Ovary (tissue), 9 donors: ENCODE measurements around the gene SPDYE3. TPM values are rescaled to one million over a fixed set of nuclear protein-coding genes. Genes with fewer than 3 reads are reported as not detected.
"Not testable (repeated sequence)": the region's sequence is repeated elsewhere in the genome, so short reads cannot be mapped to it uniquely, and the experiment has no call there.

Source experiments
- DNase-seq, 5 donors: peaks; one replicate each; pipeline ENCODE4 v3.0.0-alpha.2; 2019 to 2020
- H3K27ac ChIP-seq, 2 donors: fragments of 200-600 bp; one replicate each; pipeline versions ENCODE4 v1.5.1 to v1.8.0; 2019 to 2022
- H3K27me3 ChIP-seq: fragments of 200-600 bp; one replicate; pipeline ENCODE4 v1.8.0; 2022
- H3K36me3 ChIP-seq: fragments of 200-600 bp; sonication (generic); one replicate; pipeline ENCODE4 v1.5.1; 2019
- H3K4me1 ChIP-seq: one replicate; pipeline ENCODE4 v1.8.1; 2013; ENCODE audit warnings: mild to moderate bottlenecking, moderate library complexity; ENCODE audit not compliant: insufficient read depth
- H3K4me3 ChIP-seq: fragments of 200-600 bp; sonication (generic); one replicate; pipeline ENCODE4 v1.5.1; 2017
- H3K9me3 ChIP-seq, 2 donors: fragments of 200-600 bp in 1 of 2; sonication (generic) in 1 of 2; one replicate each; pipeline versions ENCODE4 v1.5.1 to v1.8.1; 2013 to 2019; ENCODE audit warnings: mild to moderate bottlenecking in 1 of 2, moderate library complexity in 1 of 2
- EP300 ChIP-seq: sonication (generic); formaldehyde crosslinking; IDR thresholded peaks from one replicate; pipeline ENCODE4 v1.6.1; 2017; ENCODE audit warnings: antibody characterized with exemption
- POLR2A ChIP-seq: fragments of 450-650 bp; IDR thresholded peaks from one replicate; pipeline ENCODE4 v1.6.1; 2017; ENCODE audit warnings: antibody characterized with exemption, mild to moderate bottlenecking, moderate library complexity
- WGBS, 3 donors: extraction: QIAGEN DNeasy Blood & Tissue Kit in 1 of 3; methylation state at CpG; one replicate each; pipeline versions ENCODE4 v1.1.5 to v1.1.7; 2013 to 2017; 5-methylcytosine and 5-hydroxymethylcytosine counted together
- intact Hi-C, 4 donors: fragments of 100-400 bp; cut with DNase I; formaldehyde crosslinking; loops; one replicate each; pipeline versions ENCODE4 v1.11.0 to v1.15.1; 2022 to 2023
- polyA plus RNA-seq, 2 donors: library from polyadenylated mRNA; stranded (reverse); fragments of 200-250 nt in 1 of 2; fragments of 350-450 nt in 1 of 2; fragmentation: Illumina TruSeq in 1 of 2; extraction: RNeasy Lipid Tissue Mini Kit (QIAGEN cat#74804) in 1 of 2; gene quantifications; one replicate each; pipeline ENCODE4 v1.2.3, GENCODE V29; 2013 to 2014
- total RNA-seq, 7 donors: library from RNA; depleted of rRNA in 2 of 7; stranded (reverse); fragments of >200 nt in 2 of 7; fragmentation: NEBNext Ultra II Directional in 3 of 7; extraction: Animal tissue kit (Norgen Biotek cat#: 25700) in 3 of 7; gene quantifications; one replicate each; pipeline versions ENCODE4 v1.1.0 to v1.2.4, GENCODE V29; 2016 to 2023
- TF ChIP-seq, protein P1 (sequence below), 3 donors: fragments of 450-650 bp in 2 of 3; fragments of 200-600 bp in 1 of 3; IDR thresholded peaks; one replicate each; pipeline versions ENCODE4 v1.5.1 to v1.8.0; 2016 to 2022; ENCODE audit warnings: antibody characterized with exemption in 3 of 3, mild to moderate bottlenecking in 1 of 3
- donor health status: DM: no; HTN: no; CAD: no; lungs with moderate emphysema.
- donor health status: DM: no; HTN: no; CAD: no.
- donor health status: Bipolar disorder and iron deficiency.
- donor health status: DM: yes; HTN: yes; CAD: no.
- donor health status: DM: no; HTN: no; CAD: no.
- donor health status: DM: yes; HTN: yes; CAD: no.

SPDYE3 gene
- total and polyA plus RNA-seq, 9 donors, result 0.12 TPM; not detected in 8

DNA sequence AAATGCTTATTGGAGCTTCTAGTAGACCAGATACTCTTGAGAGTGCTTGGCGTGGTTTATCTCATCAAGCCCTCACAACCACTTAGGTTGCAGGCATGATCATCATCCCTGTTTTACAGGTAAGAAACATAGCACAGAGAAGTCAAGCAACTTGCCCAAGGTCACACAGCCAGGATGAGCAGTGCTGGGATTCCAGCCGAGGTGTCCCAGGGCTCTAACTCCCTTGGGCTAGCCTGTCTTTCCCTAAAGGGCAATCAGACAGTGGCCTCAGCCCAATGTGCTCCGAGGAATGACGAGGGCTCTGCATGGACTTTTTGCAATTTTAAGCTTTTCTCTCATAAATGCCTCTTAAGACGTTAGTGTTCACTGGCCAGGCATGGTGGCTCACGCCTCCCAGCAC lies 39.9 kb upstream of the SPDYE3 start:
- H3K27me3 ChIP-seq, result no peaks in the 10 kb centered on the region
- no peak overlapping the region for H3K4me3 ChIP-seq
- no peak overlapping the region for H3K27ac ChIP-seq
- H3K4me1 ChIP-seq, result peaks cover 5% of the 10 kb centered on the region
- intact Hi-C loops, result no loop called here
- TF ChIP-seq, protein P1, sequence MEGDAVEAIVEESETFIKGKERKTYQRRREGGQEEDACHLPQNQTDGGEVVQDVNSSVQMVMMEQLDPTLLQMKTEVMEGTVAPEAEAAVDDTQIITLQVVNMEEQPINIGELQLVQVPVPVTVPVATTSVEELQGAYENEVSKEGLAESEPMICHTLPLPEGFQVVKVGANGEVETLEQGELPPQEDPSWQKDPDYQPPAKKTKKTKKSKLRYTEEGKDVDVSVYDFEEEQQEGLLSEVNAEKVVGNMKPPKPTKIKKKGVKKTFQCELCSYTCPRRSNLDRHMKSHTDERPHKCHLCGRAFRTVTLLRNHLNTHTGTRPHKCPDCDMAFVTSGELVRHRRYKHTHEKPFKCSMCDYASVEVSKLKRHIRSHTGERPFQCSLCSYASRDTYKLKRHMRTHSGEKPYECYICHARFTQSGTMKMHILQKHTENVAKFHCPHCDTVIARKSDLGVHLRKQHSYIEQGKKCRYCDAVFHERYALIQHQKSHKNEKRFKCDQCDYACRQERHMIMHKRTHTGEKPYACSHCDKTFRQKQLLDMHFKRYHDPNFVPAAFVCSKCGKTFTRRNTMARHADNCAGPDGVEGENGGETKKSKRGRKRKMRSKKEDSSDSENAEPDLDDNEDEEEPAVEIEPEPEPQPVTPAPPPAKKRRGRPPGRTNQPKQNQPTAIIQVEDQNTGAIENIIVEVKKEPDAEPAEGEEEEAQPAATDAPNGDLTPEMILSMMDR (IDR thresholded peaks at IDR 0.05), result no peak
- TF ChIP-seq POLR2A, result no peak
- no peak for TF ChIP-seq EP300
- 84 to 89% (median 88%) methylated on average over 6 of the region's 6 CpGs for WGBS, 3 donors
- H3K9me3 ChIP-seq, result no peaks in the 10 kb centered on the region
- no peak for DNase-seq
- no peaks in the 10 kb centered on the region for H3K36me3 ChIP-seq

DNA sequence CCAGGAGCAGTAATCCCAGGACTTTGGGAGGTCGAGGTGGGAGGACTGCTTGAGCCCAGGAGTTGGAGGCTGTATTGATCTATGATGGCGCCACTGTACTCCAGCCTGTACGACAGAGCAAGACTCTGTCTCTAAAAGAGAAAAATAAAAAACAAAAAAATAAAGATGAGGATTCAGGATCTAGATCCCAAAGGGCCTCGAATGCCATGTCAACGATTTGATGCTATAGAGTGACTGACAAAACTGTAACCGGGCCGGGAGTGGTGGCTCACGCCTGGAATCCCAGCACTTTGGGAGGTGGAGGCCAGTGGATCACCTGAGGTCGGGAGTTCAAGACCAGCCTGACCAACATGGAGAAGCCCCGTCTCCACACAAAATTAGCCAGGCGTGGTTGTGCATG lies 38.6 kb upstream of the SPDYE3 start:
- H3K36me3 ChIP-seq, intact Hi-C loops, H3K27me3 ChIP-seq, DNase-seq, H3K4me3 ChIP-seq, H3K4me1 ChIP-seq, H3K9me3 ChIP-seq: not testable (repeated sequence)
- peak overlapping the region in 1 of 2 donors; percentile 70 for H3K27ac ChIP-seq
- 87 to 90% (median 88%) methylated on average over 11 of the region's 11 CpGs for WGBS, 3 donors

DNA sequence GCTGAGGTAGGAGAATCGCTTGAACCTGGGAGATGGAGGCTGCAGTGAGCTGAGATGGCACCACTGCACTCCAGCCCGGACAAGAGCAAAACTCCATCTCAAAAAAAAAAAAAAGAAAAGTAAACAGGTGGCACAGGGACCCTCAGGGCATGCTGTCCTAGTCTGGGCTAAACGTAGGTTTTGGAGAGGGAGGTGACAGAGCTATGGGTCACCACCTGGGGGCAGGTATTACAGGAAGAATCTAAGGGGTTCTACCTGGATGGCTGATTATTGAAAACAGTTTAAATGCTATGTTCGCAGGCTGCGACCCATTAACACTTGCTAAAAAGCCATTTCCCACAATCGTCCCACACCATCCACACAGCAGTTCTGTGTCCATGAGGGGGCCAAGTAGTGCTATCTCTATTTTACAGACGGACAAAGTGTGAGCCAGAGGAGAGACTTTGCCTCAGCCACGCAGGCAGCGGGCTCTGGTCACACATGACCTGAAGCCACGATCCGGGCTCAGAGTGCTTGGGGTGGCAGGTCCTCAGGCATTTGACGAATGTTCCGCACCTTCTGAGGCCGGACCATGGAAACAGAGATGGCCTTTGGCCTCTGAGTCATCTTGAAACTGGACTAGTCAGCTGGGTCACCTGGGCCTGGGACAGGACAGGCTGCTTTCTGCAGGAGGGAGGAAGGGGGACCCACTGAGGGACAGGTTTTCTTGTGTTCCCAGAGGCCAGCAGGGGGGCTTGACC lies 38.0 kb upstream of the SPDYE3 start:
- intact Hi-C loops, H3K4me3 ChIP-seq, H3K27me3 ChIP-seq, H3K9me3 ChIP-seq, H3K4me1 ChIP-seq, H3K36me3 ChIP-seq: not testable (repeated sequence)
- H3K27ac ChIP-seq, result peak overlapping the region in 1 of 2 donors; percentile 70
- WGBS, 3 donors, result 58 to 64% (median 61%) methylated on average over 13 to 14 of the region's 14 CpGs
- peak; percentile 23 to 47 (median 26) for DNase-seq

DNA sequence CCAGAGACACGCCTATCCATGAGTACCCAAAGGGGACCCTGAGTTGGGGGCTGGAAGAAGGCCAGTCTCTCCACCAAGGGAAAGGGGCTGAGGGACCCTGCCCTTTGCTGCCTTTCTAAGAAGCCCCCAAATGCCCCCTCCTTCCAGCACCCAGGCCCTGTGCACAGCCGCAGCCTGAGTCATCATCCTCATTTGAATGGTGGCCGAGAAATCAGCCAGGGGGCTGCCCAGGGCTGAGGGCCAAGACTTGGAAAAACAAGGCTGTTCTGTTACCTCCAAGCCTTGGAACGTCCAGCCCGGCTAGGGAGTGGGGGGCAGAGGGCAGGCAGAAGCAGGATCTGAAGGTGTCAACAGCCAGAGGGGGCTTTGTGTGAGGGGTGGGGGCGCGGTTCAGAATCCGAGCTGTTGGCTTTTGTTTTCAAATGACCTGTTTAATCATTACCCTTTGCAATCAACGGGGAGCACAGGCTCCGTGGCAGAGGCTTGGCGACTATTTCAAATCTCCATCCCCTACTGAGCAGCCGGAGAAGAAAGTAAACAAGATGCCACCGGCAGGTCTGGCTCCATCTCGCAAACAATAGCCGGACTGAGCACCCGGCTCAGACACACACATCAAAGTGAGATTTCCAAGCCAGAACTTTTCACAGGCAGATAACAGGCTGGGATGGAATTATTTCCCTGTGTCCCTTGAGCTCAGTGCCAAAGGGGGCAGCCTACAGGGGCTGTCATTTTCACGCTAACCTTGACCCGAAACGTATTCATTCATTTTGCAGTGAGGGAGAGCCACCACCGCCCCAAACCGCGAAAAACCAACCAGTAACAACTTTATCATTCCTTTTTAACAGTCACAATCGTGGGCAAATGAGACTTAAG lies 37.2 kb upstream of the SPDYE3 start:
- intact Hi-C loops, H3K4me1 ChIP-seq: not testable (repeated sequence)
- H3K4me3 ChIP-seq, result peak overlapping the region; percentile 85

DNA sequence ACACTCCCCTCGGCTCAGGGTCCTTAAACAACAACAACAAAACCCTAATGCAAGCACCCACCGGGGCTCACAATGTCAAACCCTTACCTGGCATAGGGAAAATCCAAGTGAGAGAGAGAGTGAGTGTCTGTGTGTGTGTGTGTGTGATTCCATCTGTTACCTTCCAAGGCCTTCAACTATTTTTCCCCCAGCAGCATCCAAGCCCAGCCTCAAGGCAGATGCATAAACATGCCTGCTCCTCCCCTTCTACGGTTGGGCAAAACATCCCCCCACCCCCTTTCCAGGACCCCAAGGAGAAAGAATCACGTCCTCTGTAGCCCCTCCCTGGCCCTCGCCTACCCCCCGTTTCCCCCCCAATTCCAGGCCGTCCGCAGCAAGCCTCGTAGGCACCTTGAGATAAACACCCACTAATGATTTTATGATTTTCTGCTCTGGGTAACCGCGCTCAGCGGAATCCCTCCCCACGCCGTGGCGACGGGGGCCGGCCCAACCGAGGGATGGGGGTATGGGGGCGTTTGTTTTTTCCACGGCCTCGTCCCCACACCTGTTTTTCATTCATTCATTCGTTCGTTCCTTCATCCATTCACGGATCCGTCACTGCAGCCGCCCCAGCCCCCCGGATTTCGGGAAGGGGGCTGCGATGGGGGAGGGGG lies 36.4 kb upstream of the SPDYE3 start:
- DNase-seq, result peak in 4 of 5 donors; percentile 18 to 41 (median 32)
- WGBS, 3 donors, result 1 to 2% (median 1%) methylated on average over 25 to 29 of the region's 29 CpGs
- intact Hi-C loops, H3K27me3 ChIP-seq, H3K36me3 ChIP-seq, H3K9me3 ChIP-seq, H3K4me1 ChIP-seq: not testable (repeated sequence)
- Histone ChIP-seq H3K27ac (peak overlapping the region in 1 of 2 donors; percentile 21), H3K4me3 (peak overlapping the region; percentile 85)

More for the DNA sequence above, 37.2 kb upstream of the SPDYE3 start:
- peak; percentile 48 to 71 (median 49) for DNase-seq
- H3K27me3 ChIP-seq, H3K36me3 ChIP-seq, H3K9me3 ChIP-seq: not testable (repeated sequence)
- 2 to 10% (median 7%) methylated on average over 14 to 20 of the region's 23 CpGs for WGBS, 3 donors
- peak overlapping the region in 1 of 2 donors; percentile 70 for H3K27ac ChIP-seq

DNA sequence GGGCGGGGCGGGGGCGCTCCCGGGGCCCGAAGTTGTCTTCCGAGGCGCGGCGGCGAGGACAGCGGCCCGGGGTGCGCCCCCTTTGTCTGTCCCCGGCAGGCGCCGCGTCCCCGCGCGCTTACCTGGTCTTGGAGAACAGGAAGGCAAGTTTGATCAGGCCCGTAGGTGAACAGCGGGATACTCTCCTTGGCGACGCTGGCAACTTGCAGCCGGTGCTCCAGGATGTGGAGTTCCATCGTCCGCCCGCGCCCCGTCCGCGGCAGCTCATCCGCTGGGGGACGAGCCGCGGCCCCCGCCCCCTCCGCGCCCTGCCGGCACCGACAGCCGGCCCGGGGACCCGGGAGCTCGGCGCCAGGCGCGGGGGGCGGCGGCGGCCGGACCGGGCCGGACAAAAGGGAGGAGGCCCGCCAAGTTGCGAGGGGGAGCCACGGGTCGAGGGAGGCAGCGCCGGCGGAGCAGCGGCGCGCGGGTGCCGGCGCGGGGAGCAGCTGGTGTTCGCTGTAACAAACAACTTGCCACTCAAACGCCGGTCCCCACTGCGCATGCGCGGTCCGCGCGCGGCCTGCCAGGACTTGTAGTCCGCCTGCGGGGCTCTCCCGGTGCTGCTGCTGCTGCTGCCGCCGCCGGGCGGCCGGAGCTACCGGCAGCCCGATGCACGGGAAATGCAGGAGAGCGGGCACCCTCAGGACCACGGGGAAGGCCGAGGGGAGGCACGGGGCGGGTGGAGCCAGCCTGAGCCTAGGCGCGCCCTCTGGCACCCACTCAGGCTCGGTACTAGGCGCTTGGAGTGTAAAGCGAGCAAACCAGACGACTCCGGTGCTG lies 35.6 kb upstream of the SPDYE3 start:
- intact Hi-C loops, result no loop called here
- Histone ChIP-seq H3K4me1 (peaks cover 5% of the 10 kb centered on the region), H3K27me3 (no peaks in the 10 kb centered on the region), H3K4me3 (peak overlapping the region; percentile 85), H3K27ac (peak overlapping the region; percentile 53 to 61), H3K36me3 (no peaks in the 10 kb centered on the region), H3K9me3 (no peaks in the 10 kb centered on the region)
- WGBS, 3 donors, result 0 to 1% (median 0%) methylated on average over 13 to 98 of the region's 101 CpGs
- DNase-seq, result peak; percentile 97 to 99 (median 98)
- TF ChIP-seq POLR2A (no peak), EP300 (no peak)
- TF ChIP-seq, protein P1 (IDR thresholded peaks at IDR 0.05), result peak in 2 of 3 donors; percentile 35 to 56

DNA sequence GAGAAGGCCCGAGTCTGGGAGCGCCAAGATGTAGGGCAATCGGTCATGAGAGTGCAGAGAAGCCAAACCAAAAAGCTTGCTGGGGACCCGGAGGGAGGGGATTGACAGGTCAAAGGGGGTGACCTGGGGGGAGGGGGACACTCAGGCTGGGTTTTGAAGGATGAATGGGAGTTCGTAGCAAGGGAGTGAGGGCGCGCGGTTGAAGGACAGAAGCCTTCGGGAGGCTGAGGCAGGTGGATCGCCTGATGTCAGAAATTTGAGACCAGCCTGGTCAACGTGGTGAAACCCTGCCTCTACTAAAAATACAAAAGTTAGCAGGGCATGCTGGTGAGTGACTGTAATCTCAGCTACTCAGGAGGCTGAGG lies 35.0 kb upstream of the SPDYE3 start:
- H3K27me3 ChIP-seq, H3K9me3 ChIP-seq, H3K4me1 ChIP-seq, H3K36me3 ChIP-seq, intact Hi-C loops: not testable (repeated sequence)
- DNase-seq, result peak in 1 of 5 donors; percentile 45
- Histone ChIP-seq H3K27ac (peak overlapping the region in 1 of 2 donors; percentile 61), H3K4me3 (peak overlapping the region; percentile 85)
- 24 to 38% (median 31%) methylated on average over 11 of the region's 11 CpGs for WGBS, 3 donors
